ENCODE measurements around the gene ANKRD33B.
"Not testable (repeated sequence)": the region's sequence is repeated elsewhere in the genome, so short reads cannot be mapped to it uniquely, and the experiment has no call there.

ANKRD33B gene

DNA sequence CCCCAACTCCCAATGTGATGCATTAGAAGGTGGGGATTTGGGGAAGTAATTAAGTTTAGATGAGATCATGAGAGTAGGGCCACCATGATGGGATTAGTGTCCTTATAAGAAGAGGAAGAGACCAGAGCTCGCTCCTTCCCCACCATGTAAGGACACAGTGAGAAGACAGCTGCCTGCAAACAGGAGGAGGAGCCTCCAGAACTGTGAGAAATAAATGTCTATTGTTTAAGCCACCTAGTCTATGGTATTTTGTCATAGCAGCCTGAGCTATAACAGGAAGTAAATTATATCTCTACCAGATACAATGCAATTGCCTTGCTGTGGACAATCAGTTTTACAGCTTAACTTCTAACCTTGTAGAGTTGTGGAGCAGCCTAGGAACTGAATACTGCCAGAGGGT, 58.0 kb downstream of the ANKRD33B start:
- FAIRE-seq = no peak

DNA sequence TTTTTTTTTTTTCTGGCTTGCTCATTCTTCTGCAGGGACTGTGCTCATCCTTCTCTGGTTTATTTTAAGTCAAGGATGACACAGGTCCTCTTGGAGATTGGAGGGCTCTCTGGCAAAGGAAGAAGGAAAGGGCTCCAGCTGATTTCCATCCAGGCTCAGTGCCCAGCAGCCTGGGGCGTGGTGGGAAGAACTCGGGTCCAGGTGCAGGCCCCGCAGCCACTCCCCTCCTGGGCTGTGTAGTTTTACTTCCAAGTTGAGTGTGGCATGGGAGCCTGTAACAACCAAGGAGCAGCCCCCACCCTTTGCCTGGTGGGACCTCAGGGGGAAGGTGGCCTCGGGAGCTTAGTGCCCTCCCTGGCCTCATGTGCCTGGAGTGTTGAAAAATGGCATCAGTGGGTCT, 58.9 kb downstream of the ANKRD33B start:
- no peak for FAIRE-seq

DNA sequence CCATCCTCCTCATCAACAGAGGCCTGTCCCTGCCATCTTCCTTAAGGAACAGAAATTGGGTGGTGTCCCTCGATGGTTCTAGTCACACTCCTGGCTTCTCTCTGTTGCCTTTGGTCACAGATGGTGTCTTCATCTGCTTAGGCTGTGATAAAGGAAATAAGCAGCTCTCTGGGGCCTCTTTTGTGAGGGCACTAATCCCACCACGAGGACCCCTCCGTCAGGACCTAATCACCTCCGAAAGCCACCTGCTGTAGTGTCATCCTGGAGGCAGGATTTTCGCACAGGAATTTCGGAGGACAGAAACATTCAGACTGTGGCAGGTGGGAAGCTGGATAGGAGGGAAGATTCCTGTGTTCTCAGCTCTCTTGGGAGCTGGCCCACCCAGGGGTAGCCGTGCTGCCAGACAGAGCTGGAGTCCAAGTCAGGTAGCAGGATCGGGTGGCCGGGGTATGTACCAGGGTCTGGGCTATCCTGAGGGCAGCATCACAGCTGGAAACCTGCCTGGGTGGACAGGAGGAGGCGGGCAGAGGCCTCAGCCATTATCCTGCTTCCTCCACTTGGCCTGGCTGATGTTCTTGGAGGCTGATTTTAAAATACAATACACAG, 59.5 kb downstream of the ANKRD33B start:
- no peak for FAIRE-seq

DNA sequence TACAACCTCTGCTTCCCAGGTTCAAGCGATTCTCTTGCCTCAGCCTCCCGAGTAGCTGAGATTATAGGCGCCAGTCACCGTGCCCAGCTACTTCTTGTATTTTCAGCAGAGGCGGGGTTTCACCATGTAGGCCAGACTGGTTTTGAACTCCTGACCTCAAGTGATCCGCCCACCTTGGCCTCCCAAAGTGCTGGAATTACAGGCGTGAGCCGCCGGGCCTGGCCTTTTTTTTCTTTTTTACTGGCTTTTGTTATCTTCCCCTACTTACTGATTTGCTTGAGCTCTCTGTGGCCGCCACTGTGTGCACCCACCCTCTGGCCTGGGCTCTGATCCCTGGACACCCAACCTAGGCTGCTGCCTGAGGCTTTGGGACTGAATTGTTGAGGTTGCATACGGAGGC, 60.3 kb downstream of the ANKRD33B start:
- FAIRE-seq = no peak

DNA sequence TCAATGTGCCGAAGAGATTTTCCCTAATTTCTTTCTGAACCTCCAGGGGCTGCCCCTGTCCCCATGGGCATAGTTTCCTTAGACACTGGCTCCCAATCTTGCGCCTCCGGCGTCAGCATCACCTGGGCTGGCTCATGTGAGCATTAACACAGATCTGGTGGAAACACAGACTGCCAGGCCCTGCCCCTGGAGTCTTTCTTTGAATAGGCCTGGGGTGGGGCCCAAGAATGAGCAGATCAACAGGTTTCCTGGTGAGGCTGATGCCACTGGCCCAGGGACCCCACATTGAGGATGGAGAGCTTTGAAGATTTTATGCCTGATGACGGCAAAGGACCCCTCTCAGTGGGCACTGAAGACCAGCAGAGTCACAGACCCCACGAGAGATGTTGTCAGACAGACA, 60.8 kb downstream of the ANKRD33B start:
- no peak for FAIRE-seq

DNA sequence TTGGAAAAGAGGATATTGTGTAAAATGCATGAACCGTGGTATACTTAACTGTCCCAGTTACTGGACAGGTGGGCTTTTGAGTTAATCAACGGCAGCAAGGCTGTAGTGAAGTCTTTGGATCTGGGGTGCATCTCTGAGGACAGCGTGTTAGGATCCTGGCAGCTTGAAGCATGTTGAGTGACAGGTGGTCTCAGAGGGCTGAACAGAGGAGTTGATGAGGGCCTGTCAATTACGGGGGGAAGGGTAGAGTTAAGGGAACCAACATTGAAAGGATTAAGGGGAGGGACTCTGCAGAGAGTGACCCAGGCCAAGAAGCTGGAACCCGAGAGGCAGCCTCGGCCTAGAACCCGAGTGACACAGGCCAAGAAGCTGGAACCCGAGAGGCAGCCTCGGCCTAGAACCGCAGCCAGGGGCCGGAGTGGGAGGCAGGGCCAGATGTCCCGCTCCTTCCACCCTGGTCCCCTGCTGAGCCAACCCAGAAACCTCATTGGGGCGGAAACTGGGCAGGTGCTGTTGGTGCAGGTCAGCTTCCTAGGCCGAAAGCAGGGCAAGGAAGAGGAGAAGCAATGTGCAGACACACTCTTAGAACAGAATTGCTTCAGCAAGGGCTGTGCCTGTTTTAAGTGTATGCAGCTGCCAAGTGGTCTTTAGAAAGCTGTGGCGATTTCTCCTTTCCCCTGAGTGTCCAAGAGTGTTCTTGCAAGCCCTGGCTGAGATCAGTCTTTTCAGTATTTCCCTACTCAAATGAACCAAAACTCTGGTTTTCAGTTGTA, 62.0 kb downstream of the ANKRD33B start:
- FAIRE-seq = no peak

DNA sequence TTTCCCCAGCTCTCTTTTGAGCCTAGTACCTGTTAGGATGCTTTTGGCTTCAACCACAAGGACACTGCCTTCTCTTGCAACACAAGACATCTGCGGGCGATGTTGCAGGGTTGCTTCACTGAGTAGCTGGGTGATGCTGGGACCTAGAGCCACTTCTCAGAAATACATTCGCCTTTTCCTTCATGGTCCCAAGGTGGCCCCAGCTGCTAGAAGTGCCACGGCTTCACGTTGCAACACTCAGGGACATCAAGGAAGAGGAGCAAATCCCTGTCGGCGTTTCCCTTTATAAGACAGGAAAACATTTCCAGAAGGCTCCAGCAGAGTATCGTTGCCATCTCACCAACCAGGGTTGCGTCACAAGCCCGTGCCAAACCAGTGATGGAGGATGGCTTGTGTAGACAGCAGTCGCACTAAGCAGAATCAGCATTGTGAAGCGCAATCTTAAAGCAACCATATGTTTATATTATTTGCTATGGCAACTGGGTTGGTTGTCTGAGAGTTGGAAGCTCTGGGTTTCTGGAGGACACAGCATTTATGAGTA, 62.7 kb downstream of the ANKRD33B start:
- no peak for FAIRE-seq

DNA sequence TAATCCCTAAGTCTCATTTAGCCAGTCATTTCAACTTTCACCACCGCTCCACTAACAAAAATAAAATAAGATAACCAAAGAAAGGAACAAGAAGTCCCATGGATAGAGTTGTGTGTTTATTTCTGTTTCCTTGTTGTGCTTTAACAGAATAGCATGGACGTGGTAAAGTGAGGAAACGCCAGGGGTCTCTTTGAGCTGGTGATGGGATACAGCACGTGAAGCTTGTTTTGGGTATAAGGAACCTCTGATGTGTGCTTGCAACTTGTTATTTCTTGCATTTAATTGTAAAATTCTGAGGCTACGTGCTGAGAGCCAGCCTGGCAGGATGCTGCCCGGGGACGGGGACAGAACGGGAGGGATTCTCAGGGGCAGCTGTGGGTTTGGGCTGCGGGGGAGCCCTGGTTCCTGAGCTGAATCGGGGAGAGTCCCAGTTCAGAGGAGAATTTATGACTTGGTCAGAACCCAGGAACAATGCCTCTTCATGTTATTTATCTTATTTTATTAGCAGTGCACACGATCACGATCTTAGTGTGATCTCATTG, 63.4 kb downstream of the ANKRD33B start:
- no peak for FAIRE-seq

DNA sequence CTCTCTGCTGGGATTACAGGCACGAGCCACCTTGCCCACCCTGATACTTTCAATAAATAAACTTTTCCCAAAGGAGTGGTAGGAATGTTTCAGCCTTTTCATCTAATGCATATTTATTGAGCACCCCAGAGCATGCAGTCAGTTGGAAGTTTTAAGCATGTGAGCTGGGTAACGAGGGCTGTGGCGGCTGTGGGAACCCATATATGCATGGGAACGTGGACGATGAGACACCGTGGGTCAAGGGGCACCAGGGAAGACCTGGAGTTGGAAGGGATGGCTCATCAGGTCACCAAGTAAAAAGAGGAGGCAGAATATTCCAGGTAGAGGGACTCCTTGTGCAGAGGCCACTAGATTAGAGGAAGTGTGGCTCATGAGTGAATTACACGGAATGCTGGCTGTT, 64.7 kb downstream of the ANKRD33B start:
- no peak for FAIRE-seq

DNA sequence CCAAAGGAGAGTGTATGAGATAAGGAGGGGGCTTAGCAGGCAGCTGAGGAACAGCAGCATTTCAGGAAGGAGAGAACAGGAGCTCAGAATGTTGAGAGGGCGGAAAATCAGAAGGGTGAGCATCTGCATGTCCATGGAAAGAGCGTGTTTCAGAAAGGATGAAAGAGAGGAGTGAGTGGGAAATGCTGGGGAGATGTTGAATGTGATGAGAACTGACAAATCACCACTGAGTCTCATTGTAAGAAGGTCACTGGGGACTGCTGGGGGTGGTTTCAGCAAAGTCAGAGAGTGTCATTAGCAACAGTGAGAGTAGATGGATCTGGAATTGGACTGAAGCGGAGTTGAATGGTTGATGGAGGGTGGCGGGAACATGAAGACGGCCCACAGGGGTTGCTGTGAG, 65.8 kb downstream of the ANKRD33B start:
- FAIRE-seq = no peak

DNA sequence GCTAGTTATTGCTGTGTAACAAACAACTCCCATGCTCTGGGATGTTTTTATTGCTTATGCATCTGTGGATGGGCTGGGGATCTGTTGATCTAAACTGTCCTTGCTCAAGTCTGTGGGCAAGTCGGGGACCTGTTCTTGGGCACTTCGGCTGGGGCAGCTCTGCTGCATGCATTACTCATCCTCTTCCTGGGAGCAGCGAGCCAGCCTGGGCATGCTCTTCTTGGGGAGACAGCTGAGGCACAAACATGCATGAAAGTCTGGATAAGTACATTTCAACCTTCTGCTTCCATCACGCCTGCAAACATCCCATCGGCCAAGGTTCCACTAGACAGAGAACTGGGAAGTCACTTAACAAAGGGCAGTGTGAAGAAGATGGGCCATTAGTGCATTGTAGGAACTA, 66.3 kb downstream of the ANKRD33B start:
- no peak for FAIRE-seq

DNA sequence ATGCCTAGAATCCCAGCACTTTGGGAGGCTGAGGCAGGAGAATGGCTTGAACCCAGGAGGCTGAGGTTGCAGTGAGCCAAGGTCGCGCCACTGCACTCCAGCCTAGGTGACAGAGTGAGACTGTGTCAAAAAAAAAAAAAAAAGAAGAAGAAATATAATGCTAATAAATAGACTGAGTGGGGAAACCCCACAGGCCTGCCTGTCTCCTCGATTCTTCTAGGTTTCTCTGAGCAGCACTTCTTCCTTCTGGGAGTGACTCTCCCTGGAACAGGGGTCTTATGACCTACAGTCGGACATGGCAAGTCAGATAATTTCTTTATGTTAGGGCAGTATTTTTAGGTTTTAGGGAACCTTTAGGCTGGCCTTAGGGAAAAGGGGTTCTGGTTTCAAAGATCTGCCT, 66.9 kb downstream of the ANKRD33B start:
- not testable (repeated sequence) for FAIRE-seq

DNA sequence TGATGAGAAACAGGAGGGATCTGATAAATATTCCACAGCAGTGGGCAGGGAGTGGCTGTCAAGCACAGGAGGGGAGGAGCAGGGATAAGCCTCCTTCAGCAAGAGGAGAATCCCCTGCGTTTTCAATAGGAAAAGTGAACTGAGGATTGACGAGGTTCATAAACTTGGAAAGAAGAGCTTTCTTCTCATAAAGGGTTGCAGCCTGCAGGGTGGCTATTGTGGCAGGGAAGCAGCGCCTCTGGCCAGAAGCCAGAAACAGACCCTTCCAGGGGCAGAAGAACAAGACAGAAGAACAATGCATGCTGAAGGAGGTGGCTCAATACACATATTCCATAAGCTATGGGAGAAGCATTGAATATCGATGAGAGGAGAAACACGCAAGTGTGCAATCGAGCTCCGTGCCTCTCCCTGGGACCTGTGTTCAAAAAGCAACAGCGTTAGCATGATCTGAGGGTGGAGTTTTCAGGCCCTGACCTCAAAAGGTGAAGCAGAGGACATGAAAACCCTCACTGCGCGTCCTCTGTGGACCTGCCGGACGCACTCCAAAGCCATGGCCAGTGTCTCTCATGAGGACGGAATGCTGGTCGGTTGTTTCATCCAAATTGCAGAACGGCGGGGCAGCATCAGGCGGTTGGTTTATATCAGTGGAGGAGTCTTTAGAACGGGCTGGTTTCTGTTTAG, 67.6 kb downstream of the ANKRD33B start:
- no peak for FAIRE-seq

DNA sequence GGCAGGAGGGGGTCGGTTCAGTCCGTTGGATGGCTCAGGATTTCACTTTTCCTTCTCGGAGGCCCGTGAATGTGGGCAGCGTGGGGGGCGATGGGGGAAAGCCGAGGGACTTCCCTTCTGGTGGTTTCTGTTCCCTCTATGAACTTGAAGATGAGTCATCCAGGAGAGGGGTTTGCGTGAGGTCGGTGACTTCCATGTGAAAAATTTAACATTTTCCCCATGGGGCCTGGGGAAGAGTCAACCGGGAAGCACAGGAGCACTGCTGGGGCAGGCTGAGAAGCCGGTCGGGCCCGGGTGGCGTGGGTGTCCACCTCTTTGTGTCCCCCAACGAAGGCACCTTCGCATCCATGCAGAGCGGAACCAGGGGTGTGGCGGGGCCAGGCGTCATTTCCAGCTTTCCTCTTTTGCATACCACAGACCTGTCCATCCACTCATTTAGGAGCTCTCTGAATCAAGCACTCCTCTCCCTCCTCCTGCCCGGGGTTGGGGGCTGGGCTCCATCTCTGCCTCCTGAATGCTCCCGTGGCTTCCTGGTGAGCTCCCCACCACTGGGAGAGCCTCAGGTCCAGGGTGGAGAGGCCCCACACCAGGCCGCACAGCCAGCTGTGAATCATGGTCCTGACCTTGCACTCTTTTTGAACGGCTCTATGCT, 68.4 kb downstream of the ANKRD33B start:
- no peak for FAIRE-seq

DNA sequence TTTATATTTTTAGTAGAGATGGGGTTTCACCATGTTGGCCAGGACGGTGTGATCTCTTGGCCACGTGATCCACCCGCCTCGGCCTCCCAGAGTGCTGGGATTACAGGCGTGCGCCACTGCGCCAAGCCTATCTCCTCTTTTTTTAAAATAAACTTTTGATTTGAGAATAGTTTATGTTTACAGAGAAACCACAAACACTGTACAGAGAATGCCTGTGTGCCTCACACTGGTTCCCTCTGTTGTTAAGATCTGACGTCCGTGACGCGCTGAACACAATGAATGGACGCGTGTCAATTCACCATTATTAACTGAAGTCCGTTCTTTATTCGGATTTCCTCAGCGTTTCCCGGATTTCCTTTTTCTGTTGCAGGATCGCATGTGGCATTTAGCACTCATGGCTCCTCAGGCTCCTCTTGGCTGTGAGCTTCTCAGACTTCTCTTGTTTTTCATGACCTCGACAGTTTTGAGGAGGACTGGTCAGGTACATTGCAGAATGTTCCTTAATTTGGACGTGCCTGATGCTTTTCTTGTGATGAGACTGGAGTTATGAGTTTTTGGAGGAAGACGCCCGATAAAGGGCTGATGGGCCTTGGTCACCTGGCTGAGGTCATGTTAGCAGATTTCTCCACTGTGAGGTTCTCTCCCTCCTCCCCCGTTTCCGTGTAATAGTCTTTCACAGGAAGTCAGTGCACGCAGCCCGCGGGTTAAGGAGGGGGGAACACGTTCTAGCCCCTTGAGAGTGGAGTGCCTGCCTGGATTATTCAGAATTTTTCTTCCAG, 69.6 kb downstream of the ANKRD33B start:
- FAIRE-seq = no peak

DNA sequence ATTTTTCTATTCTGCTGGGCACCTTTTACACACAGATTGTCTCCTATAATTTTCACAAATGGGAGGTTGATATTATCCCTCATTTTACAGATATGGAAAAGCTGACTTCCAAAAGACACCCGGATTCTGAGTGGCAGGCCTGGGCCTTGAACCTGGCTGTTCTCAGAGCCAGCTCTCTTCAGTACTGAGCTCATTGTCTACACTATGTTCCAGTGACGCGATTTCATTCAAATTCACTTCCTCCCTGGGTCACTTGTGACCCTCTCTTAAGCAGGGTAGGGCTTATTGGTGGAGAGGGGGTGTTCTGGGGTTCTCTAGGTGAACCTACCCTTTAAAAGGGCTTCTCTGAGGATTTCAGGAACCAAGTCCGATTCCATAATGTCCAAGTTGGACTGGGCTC, 70.2 kb downstream of the ANKRD33B start:
- no peak for FAIRE-seq

DNA sequence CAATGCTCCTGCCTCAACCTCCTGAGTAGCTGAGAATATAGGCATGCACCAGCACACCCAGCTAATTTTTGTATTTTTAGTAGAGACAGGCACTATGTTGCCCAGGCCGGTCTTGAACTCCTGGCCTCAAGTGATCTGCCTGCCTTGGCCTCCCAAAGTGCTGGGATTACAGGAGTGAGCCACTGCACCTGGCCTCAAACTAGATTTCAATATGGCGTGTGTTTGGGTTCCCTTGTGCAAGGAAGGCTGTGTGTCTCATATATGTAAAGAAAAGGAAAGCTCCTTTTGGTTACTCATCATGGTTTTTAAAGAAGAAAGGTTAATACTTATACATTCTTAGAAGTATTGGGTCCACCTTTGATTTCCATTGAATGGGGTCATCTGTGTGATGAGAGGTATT, 70.7 kb downstream of the ANKRD33B start:
- FAIRE-seq = no peak

DNA sequence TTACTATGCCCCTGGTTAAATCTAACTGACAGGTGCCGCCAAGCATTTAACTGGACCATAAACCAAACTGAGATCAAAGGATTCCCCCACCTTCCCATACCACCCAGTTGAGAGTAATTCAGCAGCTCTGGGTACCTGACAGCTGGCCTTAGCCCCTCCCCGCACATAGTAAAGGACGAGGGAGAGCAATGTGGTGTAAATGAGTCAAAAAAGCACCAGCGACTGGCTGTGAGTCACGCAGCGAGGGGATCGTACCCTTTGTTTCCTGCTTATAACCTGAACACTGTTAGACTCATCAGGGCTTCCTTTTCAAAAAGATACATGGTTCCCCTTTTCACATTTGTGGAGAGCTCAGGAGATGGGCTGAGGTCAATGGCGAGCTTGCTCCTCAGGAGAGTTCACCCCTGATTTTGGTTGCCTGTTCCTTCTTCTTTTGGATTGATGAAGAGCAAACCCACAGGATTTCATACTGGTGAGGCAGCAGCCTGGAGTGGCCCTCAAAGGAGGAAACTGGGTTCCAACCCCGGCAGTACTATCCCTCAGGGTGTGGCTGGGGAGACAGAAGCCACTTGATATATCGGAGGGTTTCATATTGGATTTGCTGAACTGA, 71.5 kb downstream of the ANKRD33B start:
- FAIRE-seq = no peak

DNA sequence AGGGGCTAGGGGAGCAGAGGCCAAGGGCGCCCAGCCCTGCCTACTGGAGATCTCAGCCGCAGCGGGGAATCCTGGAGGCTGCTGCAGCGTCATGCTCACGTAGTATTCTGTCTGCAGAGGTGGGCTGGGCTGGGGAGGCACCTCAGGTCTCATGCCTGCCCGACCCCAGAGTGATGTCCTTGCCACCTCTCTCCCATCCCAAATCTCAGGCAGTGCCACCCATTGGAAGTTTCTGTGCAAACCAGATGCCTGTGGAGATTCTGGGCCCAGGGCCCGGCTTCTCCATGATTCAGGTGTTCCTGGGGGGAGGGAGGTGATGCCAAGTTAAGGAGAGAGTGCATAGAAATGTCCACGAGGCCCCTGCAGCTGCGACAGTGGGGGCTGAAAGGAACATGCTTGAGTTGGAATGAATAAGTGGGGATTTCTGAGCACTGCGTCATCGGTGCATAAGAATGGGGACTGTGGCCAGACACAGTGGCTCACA, 72.0 kb downstream of the ANKRD33B start:
- no peak for FAIRE-seq

DNA sequence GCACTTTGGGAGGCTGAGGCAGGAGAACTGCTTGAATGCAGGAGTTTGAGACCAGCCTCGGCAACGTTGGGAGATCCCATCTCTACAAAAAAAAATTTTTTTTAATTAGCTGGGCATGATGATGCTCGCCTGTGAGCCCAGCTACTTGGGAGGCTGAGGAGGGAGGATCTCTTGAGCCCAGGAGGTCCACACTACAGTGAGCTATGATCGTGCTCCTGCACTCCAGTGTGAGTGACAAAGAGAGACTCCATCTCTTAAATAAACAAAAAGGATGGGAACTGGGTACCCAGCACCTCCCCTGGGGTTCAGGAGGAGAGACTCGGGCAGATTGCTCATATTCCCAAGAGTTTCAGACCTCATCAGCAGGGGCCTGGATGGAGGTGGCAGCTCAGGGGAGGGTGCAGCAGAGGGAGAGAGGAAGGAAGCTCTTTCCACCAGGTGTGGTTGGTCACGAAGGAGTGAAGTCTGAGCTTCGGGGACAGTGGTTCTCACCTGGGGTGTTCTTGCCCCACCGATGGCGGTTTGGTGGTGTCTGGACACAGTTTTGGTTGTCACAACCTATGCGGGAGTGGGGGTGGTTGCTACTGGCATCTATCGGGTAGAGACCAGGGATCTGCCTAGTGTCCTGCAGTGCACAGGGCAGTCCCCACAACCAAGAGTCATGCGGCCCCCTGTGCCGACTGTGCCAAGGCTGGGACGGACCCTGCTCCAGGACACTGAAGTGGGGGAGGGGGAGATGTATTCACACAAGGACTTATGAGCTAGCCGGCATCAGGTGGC, 72.7 kb downstream of the ANKRD33B start:
- FAIRE-seq = no peak

DNA sequence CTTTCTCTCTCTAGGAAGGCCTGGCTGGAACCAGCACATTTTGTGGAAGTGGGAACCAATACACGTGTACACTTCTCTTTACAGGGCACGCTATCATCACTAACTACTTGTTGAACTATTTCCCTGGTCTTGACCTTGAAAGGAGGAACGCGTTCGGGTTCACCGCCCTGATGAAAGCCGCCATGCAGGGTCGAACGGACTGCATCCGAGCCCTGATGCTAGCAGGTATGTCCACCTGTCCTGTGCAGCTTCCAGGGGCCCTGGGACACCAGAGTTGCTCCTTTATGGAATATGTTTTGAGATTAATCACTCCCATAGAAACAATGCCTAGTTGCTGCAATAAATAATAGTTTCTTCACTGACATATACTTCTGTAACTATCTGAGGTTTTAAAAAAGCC, 74.1 kb downstream of the ANKRD33B start:
- no peak for FAIRE-seq

Measured in A204.1 (cell line).